ENCODE measurements around the gene UNC13B.

UNC13B gene

GRCh38 chr9:35190203-35190602 lies 28.4 kb downstream of the UNC13B start:
- DNase-seq (ENCODE audit: low spot score): no peak
- TF ChIP-seq, protein P1, sequence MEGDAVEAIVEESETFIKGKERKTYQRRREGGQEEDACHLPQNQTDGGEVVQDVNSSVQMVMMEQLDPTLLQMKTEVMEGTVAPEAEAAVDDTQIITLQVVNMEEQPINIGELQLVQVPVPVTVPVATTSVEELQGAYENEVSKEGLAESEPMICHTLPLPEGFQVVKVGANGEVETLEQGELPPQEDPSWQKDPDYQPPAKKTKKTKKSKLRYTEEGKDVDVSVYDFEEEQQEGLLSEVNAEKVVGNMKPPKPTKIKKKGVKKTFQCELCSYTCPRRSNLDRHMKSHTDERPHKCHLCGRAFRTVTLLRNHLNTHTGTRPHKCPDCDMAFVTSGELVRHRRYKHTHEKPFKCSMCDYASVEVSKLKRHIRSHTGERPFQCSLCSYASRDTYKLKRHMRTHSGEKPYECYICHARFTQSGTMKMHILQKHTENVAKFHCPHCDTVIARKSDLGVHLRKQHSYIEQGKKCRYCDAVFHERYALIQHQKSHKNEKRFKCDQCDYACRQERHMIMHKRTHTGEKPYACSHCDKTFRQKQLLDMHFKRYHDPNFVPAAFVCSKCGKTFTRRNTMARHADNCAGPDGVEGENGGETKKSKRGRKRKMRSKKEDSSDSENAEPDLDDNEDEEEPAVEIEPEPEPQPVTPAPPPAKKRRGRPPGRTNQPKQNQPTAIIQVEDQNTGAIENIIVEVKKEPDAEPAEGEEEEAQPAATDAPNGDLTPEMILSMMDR (IDR thresholded peaks at IDR 0.05; ENCODE audit: extremely low read depth, missing control alignments): no peak

- DNase-seq (ENCODE audit: low spot score): no peak
- TF ChIP-seq, protein P1 (IDR thresholded peaks at IDR 0.05; ENCODE audit: extremely low read depth, missing control alignments): no peak
Measured at GRCh38 chr9:35191105-35191504, 29.3 kb downstream of the UNC13B start.

GRCh38 chr9:35193762-35194161 lies 32.0 kb downstream of the UNC13B start:
- TF ChIP-seq, protein P1 (IDR thresholded peaks at IDR 0.05; ENCODE audit: extremely low read depth, missing control alignments): no peak
- DNase-seq (ENCODE audit: low spot score): no peak

DNA sequence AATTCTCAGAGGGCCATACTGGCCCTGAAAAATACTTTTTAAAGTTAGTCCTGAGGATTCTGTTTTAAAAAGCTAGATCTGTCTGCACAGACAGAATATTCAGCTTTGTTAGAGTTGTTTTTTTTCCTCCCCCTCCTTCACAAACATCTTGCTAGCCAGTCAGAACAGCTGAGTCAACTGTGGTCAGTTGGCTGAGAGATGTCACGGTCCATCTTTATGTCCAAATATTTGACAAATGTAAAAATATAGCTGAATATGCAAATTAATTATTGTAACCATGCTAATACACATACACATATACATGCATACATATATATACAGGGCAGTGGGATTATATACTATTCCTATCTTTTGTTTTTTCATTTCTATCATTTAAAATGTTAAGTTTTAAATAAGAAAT lies 33.9 kb downstream of the UNC13B start:
- no peak for DNase-seq (ENCODE audit: low spot score)

GRCh38 chr9:35198191-35198590 lies 36.4 kb downstream of the UNC13B start:
- no peak for DNase-seq (ENCODE audit: low spot score)
- TF ChIP-seq, protein P1 (IDR thresholded peaks at IDR 0.05; ENCODE audit: extremely low read depth, missing control alignments): no peak

More for the DNA sequence above, 33.9 kb downstream of the UNC13B start:
- TF ChIP-seq, protein P1 (IDR thresholded peaks at IDR 0.05; ENCODE audit: extremely low read depth, missing control alignments): no peak

GRCh38 chr9:35203528-35203927 lies 41.7 kb downstream of the UNC13B start:
- DNase-seq (ENCODE audit: low spot score): no peak
- TF ChIP-seq, protein P1 (IDR thresholded peaks at IDR 0.05; ENCODE audit: extremely low read depth, missing control alignments): no peak

DNA sequence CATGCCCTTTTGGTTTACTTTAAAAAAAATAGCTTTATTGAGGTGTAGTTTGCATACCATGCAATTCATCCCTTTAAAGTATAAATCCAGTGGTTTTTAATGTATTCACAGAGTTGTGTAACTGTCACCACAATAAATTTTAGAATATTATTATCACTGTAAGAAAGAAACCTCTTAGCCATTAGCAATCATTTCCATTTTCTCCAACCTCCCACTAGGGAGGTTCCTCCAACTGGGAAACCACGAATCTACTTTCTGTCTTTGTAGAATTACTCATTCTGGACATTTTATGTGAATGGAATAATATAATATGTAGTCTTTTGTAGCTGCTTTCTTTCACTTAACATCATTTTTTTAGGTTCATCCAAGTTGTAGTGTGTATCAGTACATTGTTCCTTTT lies 43.5 kb downstream of the UNC13B start:
- TF ChIP-seq, protein P1 (IDR thresholded peaks at IDR 0.05; ENCODE audit: extremely low read depth, missing control alignments): no peak
- no peak for DNase-seq (ENCODE audit: low spot score)

All from GM20000 (cell line).